ENCODE measurements around the gene CLRN1.

The CLRN1 gene

GRCh38 chr3:150975086-150975991 is 2.8 kb upstream of the CLRN1 start:
- DNase-seq, result no peak

- DNase-seq, result no peak
Observed at GRCh38 chr3:150970665-150971324, 1.7 kb downstream of the CLRN1 start.

- no peak for DNase-seq
Observed at GRCh38 chr3:150968341-150969035, 4.0 kb downstream of the CLRN1 start.

- no peak for DNase-seq
Observed at GRCh38 chr3:150965436-150965835, 7.1 kb downstream of the CLRN1 start.

GRCh38 chr3:150961949-150962348 is 10.6 kb downstream of the CLRN1 start:
- DNase-seq, result no peak

- DNase-seq, result no peak
Observed at GRCh38 chr3:150960708-150961684, 11.5 kb downstream of the CLRN1 start.

GRCh38 chr3:150958683-150959082 is 13.8 kb downstream of the CLRN1 start:
- no peak for DNase-seq

GRCh38 chr3:150956376-150956775 is 16.2 kb downstream of the CLRN1 start:
- no peak for DNase-seq

- DNase-seq, result no peak
Observed at GRCh38 chr3:150951923-150952322, 20.6 kb downstream of the CLRN1 start.

- no peak for DNase-seq
Observed at GRCh38 chr3:150945226-150946032, 27.1 kb downstream of the CLRN1 start.

GRCh38 chr3:150942221-150942620 is 30.3 kb downstream of the CLRN1 start:
- DNase-seq, result no peak

- DNase-seq, result no peak
Observed at GRCh38 chr3:150936693-150937092, 35.8 kb downstream of the CLRN1 start.

GRCh38 chr3:150933473-150933995 is 39.0 kb downstream of the CLRN1 start:
- DNase-seq, result no peak

GRCh38 chr3:150931745-150932144 is 40.8 kb downstream of the CLRN1 start:
- DNase-seq, result no peak

GRCh38 chr3:150930839-150931238 is 41.7 kb downstream of the CLRN1 start:
- DNase-seq, result no peak

- DNase-seq, result no peak
Observed at GRCh38 chr3:150928234-150928633, 44.3 kb downstream of the CLRN1 start.

- DNase-seq, result no peak
Observed at GRCh38 chr3:150926328-150926727, 46.2 kb downstream of the CLRN1 start.

- DNase-seq, result peak; percentile 40
Observed at GRCh38 chr3:150925751-150926201, 46.8 kb downstream of the CLRN1 start.

GRCh38 chr3:150922611-150923010 is 49.9 kb downstream of the CLRN1 start:
- no peak for DNase-seq

GRCh38 chr3:150921209-150921608 is 51.3 kb downstream of the CLRN1 start:
- DNase-seq, result no peak

- no peak for DNase-seq
Observed at GRCh38 chr3:150920236-150920635, 52.3 kb downstream of the CLRN1 start.

Measured in CD4-positive, alpha-beta T cell treated with Interleukin-21 for 1 hour (primary cell).